ENCODE results near the gene RANBP3.

- TF ChIP-seq POLR2A (IDR thresholded peaks at IDR 0.05) (no peak), POLR2AphosphoS5 (IDR thresholded peaks at IDR 0.05) (no peak)
Measured at GRCh38 chr19:5985098-5985783, 7.3 kb upstream of the RANBP3 start.
